ENCODE measurements around the gene RAB20. TPM values are rescaled to one million over a fixed set of nuclear protein-coding genes. Genes with fewer than 3 reads are reported as not detected.

Gene RAB20
- total and polyA plus RNA-seq, 2 donors (not counting 1 experiment from before 2014, with no cell fraction given) = 2.4 to 4.6 TPM

GRCh38 chr13:110517505-110518225 lies 43.9 kb downstream of the RAB20 start:
- H3K27me3 ChIP-seq (replicated peaks in 1 of 4; ENCODE audit: control extremely low read depth in 1 of 4, control insufficient read depth in 3 of 4, insufficient read depth in 4 of 4, low read length in 3 of 4) = no peaks in the 10 kb centered on the region
- no peaks in the 10 kb centered on the region for H3K4me1 ChIP-seq (ENCODE audit: control insufficient read depth in 2 of 2, insufficient read depth in 2 of 2, low read length in 2 of 2)
- Mint-ChIP-seq H3K27ac (no peak overlapping the region), H3K27me3 (no peaks in the 10 kb centered on the region), H3K4me1 (peaks cover 3% of the 10 kb centered on the region), H3K4me3 (no peak overlapping the region), H3K9me3 (ENCODE audit: insufficient read depth) (no peaks in the 10 kb centered on the region)
- H3K27ac ChIP-seq (ENCODE audit: low read length in 2 of 2) = no peak overlapping the region
- H3K9me3 ChIP-seq (ENCODE audit: control extremely low read depth in 1 of 3, control insufficient read depth in 2 of 3, insufficient read depth in 1 of 3, low read length in 2 of 3) = no peaks in the 10 kb centered on the region
- DNase-seq (no peak), ATAC-seq (ENCODE audit: low read depth) (no peak)
- no peaks in the 10 kb centered on the region for H4K20me1 ChIP-seq (ENCODE audit: control insufficient read depth, insufficient read depth, low read length, poor library complexity, severe bottlenecking)
- no peaks in the 10 kb centered on the region for H3K79me2 ChIP-seq (ENCODE audit: control insufficient read depth, insufficient read depth, low read length)
- H3K9ac ChIP-seq (ENCODE audit: low read length) = no peak overlapping the region
- H3K36me3 ChIP-seq (replicated peaks in 1 of 2; ENCODE audit: control extremely low read depth in 1 of 2, control insufficient read depth in 1 of 2, extremely low read depth in 1 of 2, insufficient read depth in 2 of 2, low read length in 1 of 2) = no peaks in the 10 kb centered on the region
- H3K4me2 ChIP-seq (replicated peaks; ENCODE audit: low read depth, low read length, poor library complexity, severe bottlenecking) = no peak overlapping the region
- POLR2A ChIA-PET = no interaction called here
- no peak overlapping the region for H2AFZ ChIP-seq (ENCODE audit: insufficient read depth, low read depth, low read length, poor library complexity, severe bottlenecking)
- CTCF ChIA-PET = no interaction called here
- intact Hi-C loops (cut with micrococcal nuclease) = no loop called here
- H3K4me3 ChIP-seq (ENCODE audit: control extremely low read depth in 1 of 5, extremely low read depth in 1 of 5, insufficient read depth in 1 of 5, low read depth in 2 of 5, low read length in 4 of 5) = no peak overlapping the region
- WGBS (ENCODE audit: insufficient coverage) = 45% methylated on average over 4 of the region's 7 CpGs
- TF ChIP-seq EZH2 (IDR thresholded peaks at IDR 0.05; ENCODE audit: borderline replicate concordance, insufficient read depth, low read depth, low read length, poor library complexity, severe bottlenecking) (no peak), CTCF (IDR thresholded peaks at IDR 0.05) (no peak)

- Histone ChIP-seq H3K4me3 (ENCODE audit: control extremely low read depth in 1 of 5, extremely low read depth in 1 of 5, insufficient read depth in 1 of 5, low read depth in 2 of 5, low read length in 4 of 5) (no peak overlapping the region), H3K9ac (ENCODE audit: low read length) (no peak overlapping the region), H3K36me3 (replicated peaks in 1 of 2; ENCODE audit: control extremely low read depth in 1 of 2, control insufficient read depth in 1 of 2, extremely low read depth in 1 of 2, insufficient read depth in 2 of 2, low read length in 1 of 2) (no peaks in the 10 kb centered on the region), H2AFZ (ENCODE audit: insufficient read depth, low read depth, low read length, poor library complexity, severe bottlenecking) (no peak overlapping the region), H4K20me1 (ENCODE audit: control insufficient read depth, insufficient read depth, low read length, poor library complexity, severe bottlenecking) (no peaks in the 10 kb centered on the region), H3K4me1 (ENCODE audit: control insufficient read depth in 2 of 2, insufficient read depth in 2 of 2, low read length in 2 of 2) (no peaks in the 10 kb centered on the region), H3K4me2 (replicated peaks; ENCODE audit: low read depth, low read length, poor library complexity, severe bottlenecking) (no peak overlapping the region), H3K27me3 (replicated peaks in 1 of 4; ENCODE audit: control extremely low read depth in 1 of 4, control insufficient read depth in 3 of 4, insufficient read depth in 4 of 4, low read length in 3 of 4) (no peaks in the 10 kb centered on the region), H3K27ac (ENCODE audit: low read length in 2 of 2) (no peak overlapping the region), H3K9me3 (ENCODE audit: control extremely low read depth in 1 of 3, control insufficient read depth in 2 of 3, insufficient read depth in 1 of 3, low read length in 2 of 3) (no peaks in the 10 kb centered on the region), H3K79me2 (ENCODE audit: control insufficient read depth, insufficient read depth, low read length) (no peaks in the 10 kb centered on the region)
- 86% methylated on average over 11 of the region's 12 CpGs for WGBS (ENCODE audit: insufficient coverage)
- no peak overlapping the region for H3K27ac Mint-ChIP-seq
- no peaks in the 10 kb centered on the region for H3K27me3 Mint-ChIP-seq
- no peaks in the 10 kb centered on the region for H3K4me1 Mint-ChIP-seq
- no peak overlapping the region for H3K4me3 Mint-ChIP-seq
- H3K9me3 Mint-ChIP-seq (ENCODE audit: insufficient read depth) = no peaks in the 10 kb centered on the region
- ATAC-seq (ENCODE audit: low read depth) = no peak
- ChIA-PET POLR2A (no interaction called here), CTCF (interaction anchor here (0.7 kb wide), 2 partner anchors 62 to 475 kb away, joined by 4 to 8 read pairs; no protein-coding TSS in a partner anchor)
- intact Hi-C loops (cut with micrococcal nuclease) = no loop called here
- no peak for DNase-seq
- TF ChIP-seq CTCF (IDR thresholded peaks at IDR 0.05) (no peak), EZH2 (IDR thresholded peaks at IDR 0.05; ENCODE audit: borderline replicate concordance, insufficient read depth, low read depth, low read length, poor library complexity, severe bottlenecking) (no peak)
These were observed 45.0 kb downstream of the RAB20 start for GRCh38 chr13:110516500-110516899.
